ENCODE measurements around the gene ADD1.

ADD1 gene

GRCh38 chr4:2843263-2843940 lies at the start of gene ADD1:
ADD1 (plus strand) TSS chr4:2843844; CDS start chr4:2875916, 32,072 bp downstream.
- peak; percentile 98 for DNase-seq (ENCODE audit: low read depth)

- no peak for DNase-seq (ENCODE audit: low read depth)
Measured at GRCh38 chr4:2794486-2795299, 49.0 kb upstream of the ADD1 start.

GRCh38 chr4:2795300-2795892 lies 48.2 kb upstream of the ADD1 start:
- no peak for DNase-seq (ENCODE audit: low read depth)

GRCh38 chr4:2795893-2796848 lies 47.5 kb upstream of the ADD1 start:
- DNase-seq (ENCODE audit: low read depth): no peak

- DNase-seq (ENCODE audit: low read depth): no peak
Measured at GRCh38 chr4:2796849-2797544, 46.6 kb upstream of the ADD1 start.

- no peak for DNase-seq (ENCODE audit: low read depth)
Measured at GRCh38 chr4:2797545-2798305, 45.9 kb upstream of the ADD1 start.

- DNase-seq (ENCODE audit: low read depth): no peak
Measured at GRCh38 chr4:2798399-2799223, 45.0 kb upstream of the ADD1 start.

- no peak for DNase-seq (ENCODE audit: low read depth)
Measured at GRCh38 chr4:2799224-2799911, 44.3 kb upstream of the ADD1 start.

GRCh38 chr4:2799971-2800690 lies 43.5 kb upstream of the ADD1 start:
- no peak for DNase-seq (ENCODE audit: low read depth)

- no peak for DNase-seq (ENCODE audit: low read depth)
Measured at GRCh38 chr4:2800691-2801596, 42.7 kb upstream of the ADD1 start.

GRCh38 chr4:2802618-2803531 lies 40.8 kb upstream of the ADD1 start:
- DNase-seq (ENCODE audit: low read depth): no peak

- no peak for DNase-seq (ENCODE audit: low read depth)
Measured at GRCh38 chr4:2803624-2804448, 39.8 kb upstream of the ADD1 start.

- DNase-seq (ENCODE audit: low read depth): no peak
Measured at GRCh38 chr4:2804449-2804972, 39.1 kb upstream of the ADD1 start.

GRCh38 chr4:2804973-2805501 lies 38.6 kb upstream of the ADD1 start:
- no peak for DNase-seq (ENCODE audit: low read depth)

Measured in stimulated activated CD8-positive, alpha-beta memory T cell treated with anti-CD3 and anti-CD28 coated beads, Interleukin-15, amount 100 ng/mL, for 24 hours (primary cell).